Measurements from ENCODE around the gene OS9. TPM values are rescaled to one million over a fixed set of nuclear protein-coding genes. Genes with fewer than 3 reads are reported as not detected.
"Not testable (repeated sequence)": the region's sequence is repeated elsewhere in the genome, so short reads cannot be mapped to it uniquely, and the experiment has no call there.

The OS9 gene
- polyA plus RNA-seq, 4 donors: 148 to 307 (median 200) TPM

- 89 to 95% (median 93%) methylated on average over 16 of the region's 16 CpGs for WGBS, 3 donors
- not testable (repeated sequence) for H3K4me3 ChIP-seq (ENCODE audit: low read depth in 1 of 3, low read length in 3 of 3); H3K4me1 ChIP-seq (ENCODE audit: control insufficient read depth in 3 of 3, insufficient read depth in 2 of 3, low read depth in 1 of 3, low read length in 2 of 3); FAIRE-seq; DNase-seq; H3K27ac ChIP-seq (ENCODE audit: low read depth in 1 of 3, low read length in 2 of 3); H3K9me3 ChIP-seq (ENCODE audit: control insufficient read depth in 2 of 2, insufficient read depth in 1 of 2, low read depth in 1 of 2, low read length in 1 of 2)
- Histone ChIP-seq H3K27me3 (ENCODE audit: control insufficient read depth in 3 of 3, insufficient read depth in 3 of 3, low read length in 3 of 3) (peaks cover 0 to 27% (median 0%) of the 10 kb centered on the region in 3 donors), H3K36me3 (ENCODE audit: control insufficient read depth in 3 of 3, insufficient read depth in 2 of 3, low read depth in 1 of 3, low read length in 3 of 3) (peaks cover 10 to 50% (median 26%) of the 10 kb centered on the region in 3 donors)
These were observed 28.1 kb downstream of the OS9 start for GRCh38 chr12:57721846-57722608.

- FAIRE-seq (no peak), DNase-seq (no peak)
- H3K36me3 ChIP-seq (ENCODE audit: control insufficient read depth in 3 of 3, insufficient read depth in 2 of 3, low read depth in 1 of 3, low read length in 3 of 3): peaks cover 10 to 46% (median 20%) of the 10 kb centered on the region in 3 donors
- WGBS, 3 donors: 50 to 64% (median 61%) methylated on average over 11 of the region's 11 CpGs
- H3K27me3 ChIP-seq (ENCODE audit: control insufficient read depth in 3 of 3, insufficient read depth in 3 of 3, low read length in 3 of 3): peaks cover 0 to 37% (median 0%) of the 10 kb centered on the region in 3 donors
- peaks cover 0 to 18% (median 0%) of the 10 kb centered on the region in 3 donors for H3K4me1 ChIP-seq (ENCODE audit: control insufficient read depth in 3 of 3, insufficient read depth in 2 of 3, low read depth in 1 of 3, low read length in 2 of 3)
- no peak overlapping the region for H3K27ac ChIP-seq (ENCODE audit: low read depth in 1 of 3, low read length in 2 of 3)
- no peak overlapping the region for H3K4me3 ChIP-seq (ENCODE audit: low read depth in 1 of 3, low read length in 3 of 3)
- H3K9me3 ChIP-seq (ENCODE audit: control insufficient read depth in 2 of 2, insufficient read depth in 1 of 2, low read depth in 1 of 2, low read length in 1 of 2): no peaks in the 10 kb centered on the region
These were observed 29.0 kb downstream of the OS9 start for GRCh38 chr12:57722716-57723629.

- H3K4me3 ChIP-seq (ENCODE audit: low read depth in 1 of 3, low read length in 3 of 3): no peak overlapping the region
- H3K36me3 ChIP-seq (ENCODE audit: control insufficient read depth in 3 of 3, insufficient read depth in 2 of 3, low read depth in 1 of 3, low read length in 3 of 3): peaks cover 10 to 40% (median 15%) of the 10 kb centered on the region in 3 donors
- WGBS, 3 donors: 53 to 68% (median 61%) methylated on average over 2 of the region's 2 CpGs
- peaks cover 0 to 18% (median 0%) of the 10 kb centered on the region in 3 donors for H3K4me1 ChIP-seq (ENCODE audit: control insufficient read depth in 3 of 3, insufficient read depth in 2 of 3, low read depth in 1 of 3, low read length in 2 of 3)
- H3K9me3 ChIP-seq (ENCODE audit: control insufficient read depth in 2 of 2, insufficient read depth in 1 of 2, low read depth in 1 of 2, low read length in 1 of 2): no peaks in the 10 kb centered on the region
- DNase-seq (no peak), FAIRE-seq (no peak)
- H3K27ac ChIP-seq (ENCODE audit: low read depth in 1 of 3, low read length in 2 of 3): no peak overlapping the region
- peaks cover 0 to 43% (median 0%) of the 10 kb centered on the region in 3 donors for H3K27me3 ChIP-seq (ENCODE audit: control insufficient read depth in 3 of 3, insufficient read depth in 3 of 3, low read length in 3 of 3)
These were observed 29.7 kb downstream of the OS9 start for GRCh38 chr12:57723630-57723962.

- H3K27ac ChIP-seq (ENCODE audit: low read depth in 1 of 3, low read length in 2 of 3): no peak overlapping the region
- WGBS, 3 donors: 70 to 82% (median 80%) methylated on average over 12 of the region's 12 CpGs
- peaks cover 0 to 48% (median 0%) of the 10 kb centered on the region in 3 donors for H3K27me3 ChIP-seq (ENCODE audit: control insufficient read depth in 3 of 3, insufficient read depth in 3 of 3, low read length in 3 of 3)
- no peaks in the 10 kb centered on the region for H3K9me3 ChIP-seq (ENCODE audit: control insufficient read depth in 2 of 2, insufficient read depth in 1 of 2, low read depth in 1 of 2, low read length in 1 of 2)
- DNase-seq (no peak), FAIRE-seq (no peak)
- H3K36me3 ChIP-seq (ENCODE audit: control insufficient read depth in 3 of 3, insufficient read depth in 2 of 3, low read depth in 1 of 3, low read length in 3 of 3): peaks cover 8 to 33% (median 10%) of the 10 kb centered on the region in 3 donors
- H3K4me1 ChIP-seq (ENCODE audit: control insufficient read depth in 3 of 3, insufficient read depth in 2 of 3, low read depth in 1 of 3, low read length in 2 of 3): peaks cover 0 to 18% (median 0%) of the 10 kb centered on the region in 3 donors
- no peak overlapping the region for H3K4me3 ChIP-seq (ENCODE audit: low read depth in 1 of 3, low read length in 3 of 3)
These were observed 30.3 kb downstream of the OS9 start for GRCh38 chr12:57724003-57724935.

GRCh38 chr12:57724936-57725740, 31.2 kb downstream of the OS9 start:
- Histone ChIP-seq H3K36me3 (ENCODE audit: control insufficient read depth in 3 of 3, insufficient read depth in 2 of 3, low read depth in 1 of 3, low read length in 3 of 3) (peaks cover 6 to 25% (median 10%) of the 10 kb centered on the region in 3 donors), H3K4me3 (ENCODE audit: low read depth in 1 of 3, low read length in 3 of 3) (no peak overlapping the region), H3K9me3 (ENCODE audit: control insufficient read depth in 2 of 2, insufficient read depth in 1 of 2, low read depth in 1 of 2, low read length in 1 of 2) (no peaks in the 10 kb centered on the region), H3K27ac (ENCODE audit: low read depth in 1 of 3, low read length in 2 of 3) (no peak overlapping the region), H3K4me1 (ENCODE audit: control insufficient read depth in 3 of 3, insufficient read depth in 2 of 3, low read depth in 1 of 3, low read length in 2 of 3) (peaks cover 0 to 18% (median 0%) of the 10 kb centered on the region in 3 donors), H3K27me3 (ENCODE audit: control insufficient read depth in 3 of 3, insufficient read depth in 3 of 3, low read length in 3 of 3) (peaks cover 0 to 56% (median 0%) of the 10 kb centered on the region in 3 donors)
- 52 to 68% (median 60%) methylated on average over 6 to 10 of the region's 11 CpGs for WGBS, 3 donors
- DNase-seq (no peak), FAIRE-seq (no peak)

GRCh38 chr12:57725851-57726150, 31.9 kb downstream of the OS9 start:
- peaks cover 0 to 18% (median 0%) of the 10 kb centered on the region in 3 donors for H3K4me1 ChIP-seq (ENCODE audit: control insufficient read depth in 3 of 3, insufficient read depth in 2 of 3, low read depth in 1 of 3, low read length in 2 of 3)
- peak overlapping the region in 1 of 3 donors; percentile 76 for H3K4me3 ChIP-seq (ENCODE audit: low read depth in 1 of 3, low read length in 3 of 3)
- peaks cover 5 to 18% (median 5%) of the 10 kb centered on the region in 3 donors for H3K36me3 ChIP-seq (ENCODE audit: control insufficient read depth in 3 of 3, insufficient read depth in 2 of 3, low read depth in 1 of 3, low read length in 3 of 3)
- FAIRE-seq (no peak), DNase-seq (no peak)
- 6 to 37% (median 28%) methylated on average over 10 of the region's 10 CpGs for WGBS, 3 donors
- peaks cover 0 to 62% (median 0%) of the 10 kb centered on the region in 3 donors for H3K27me3 ChIP-seq (ENCODE audit: control insufficient read depth in 3 of 3, insufficient read depth in 3 of 3, low read length in 3 of 3)
- no peaks in the 10 kb centered on the region for H3K9me3 ChIP-seq (ENCODE audit: control insufficient read depth in 2 of 2, insufficient read depth in 1 of 2, low read depth in 1 of 2, low read length in 1 of 2)
- H3K27ac ChIP-seq (ENCODE audit: low read depth in 1 of 3, low read length in 2 of 3): no peak overlapping the region

- WGBS, 3 donors: 10 to 31% (median 26%) methylated on average over 44 to 79 of the region's 79 CpGs
- peaks cover 0 to 13% (median 3%) of the 10 kb centered on the region in 3 donors for H3K36me3 ChIP-seq (ENCODE audit: control insufficient read depth in 3 of 3, insufficient read depth in 2 of 3, low read depth in 1 of 3, low read length in 3 of 3)
- no peak for FAIRE-seq
- peak overlapping the region; percentile 27 to 76 (median 52) for H3K4me3 ChIP-seq (ENCODE audit: low read depth in 1 of 3, low read length in 3 of 3)
- DNase-seq: peak; percentile 77 to 91
- H3K4me1 ChIP-seq (ENCODE audit: control insufficient read depth in 3 of 3, insufficient read depth in 2 of 3, low read depth in 1 of 3, low read length in 2 of 3): peaks cover 0 to 18% (median 0%) of the 10 kb centered on the region in 3 donors
- H3K27me3 ChIP-seq (ENCODE audit: control insufficient read depth in 3 of 3, insufficient read depth in 3 of 3, low read length in 3 of 3): peaks cover 0 to 66% (median 0%) of the 10 kb centered on the region in 3 donors
- H3K27ac ChIP-seq (ENCODE audit: low read depth in 1 of 3, low read length in 2 of 3): peak overlapping the region in 1 of 3 donors; percentile 40
- H3K9me3 ChIP-seq (ENCODE audit: control insufficient read depth in 2 of 2, insufficient read depth in 1 of 2, low read depth in 1 of 2, low read length in 1 of 2): no peaks in the 10 kb centered on the region
These were observed 32.4 kb downstream of the OS9 start for GRCh38 chr12:57726151-57726883.

Measured in small intestine (tissue), 7 donors.